GM19463 (cell line): ENCODE data around the gene C16orf82.
"Not testable (repeated sequence)": the region's sequence is repeated elsewhere in the genome, so short reads cannot be mapped to it uniquely, and the experiment has no call there.

ENCODE experiments used
- ATAC-seq: cut with Tn5 transposase; IDR thresholded peaks from one replicate; pipeline ENCODE4 v1.9.1; 2021; ENCODE audit warnings: mild to moderate bottlenecking, moderate library complexity; ENCODE audit not compliant: unreplicated experiment

Gene C16orf82

DNA sequence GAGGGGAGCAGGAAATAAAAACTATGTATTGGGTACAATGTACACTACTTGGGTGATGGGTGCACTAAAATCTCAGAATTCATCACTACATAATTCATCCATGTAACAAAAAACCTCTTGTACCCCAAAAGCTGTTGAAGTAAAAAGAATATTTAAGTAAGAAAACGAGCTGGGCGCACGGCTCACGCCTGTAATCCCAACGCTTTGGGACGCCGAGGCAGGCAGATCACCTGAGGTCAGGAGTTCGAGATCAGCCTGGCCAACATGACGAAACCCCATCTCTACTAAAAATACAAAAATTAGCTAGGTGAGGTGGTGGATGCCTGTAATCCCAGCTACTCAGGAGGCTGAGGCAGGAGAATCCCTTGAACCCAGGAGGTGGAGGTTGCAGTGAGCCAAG, 19.3 kb downstream of the C16orf82 start:
- ATAC-seq = not testable (repeated sequence)

DNA sequence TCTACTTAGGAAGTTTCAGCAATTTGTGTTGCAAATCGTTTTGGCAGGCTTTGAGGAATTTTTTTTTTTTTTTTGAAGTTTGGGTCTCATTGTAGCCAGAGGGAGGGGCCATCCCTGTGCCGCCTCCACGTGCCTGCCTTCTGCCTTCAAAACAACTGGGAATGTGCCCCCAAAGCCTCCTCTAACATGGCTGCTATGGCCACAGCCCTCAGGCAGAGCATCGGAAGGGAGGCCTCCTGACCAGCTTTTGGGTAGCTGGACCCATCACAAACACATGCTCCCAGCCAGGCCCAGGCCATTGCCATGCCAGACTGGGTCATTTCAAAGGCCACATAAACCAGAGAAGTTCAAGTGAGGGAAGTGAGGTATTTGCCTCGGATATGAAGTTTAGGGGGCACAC, 21.5 kb downstream of the C16orf82 start:
- no peak for ATAC-seq

DNA sequence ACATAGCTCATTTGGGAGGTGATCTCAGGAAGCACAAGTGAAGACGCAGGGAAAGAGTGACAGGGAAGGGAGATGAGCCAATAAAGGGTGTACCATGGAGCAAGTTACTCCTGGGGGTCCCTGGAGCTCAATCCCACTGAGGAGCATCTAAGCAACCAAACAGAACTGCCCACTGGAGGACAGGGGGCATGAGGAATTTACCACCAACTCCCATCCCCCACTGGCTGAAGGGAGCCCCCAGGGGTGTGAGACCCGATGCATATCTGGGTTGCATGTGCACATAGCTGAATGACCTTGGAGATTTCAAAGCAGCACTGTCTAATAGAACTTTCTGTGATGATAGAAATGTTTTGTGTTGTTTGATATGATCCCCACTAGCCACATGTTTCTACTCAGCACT, 29.6 kb downstream of the C16orf82 start:
- no peak for ATAC-seq

DNA sequence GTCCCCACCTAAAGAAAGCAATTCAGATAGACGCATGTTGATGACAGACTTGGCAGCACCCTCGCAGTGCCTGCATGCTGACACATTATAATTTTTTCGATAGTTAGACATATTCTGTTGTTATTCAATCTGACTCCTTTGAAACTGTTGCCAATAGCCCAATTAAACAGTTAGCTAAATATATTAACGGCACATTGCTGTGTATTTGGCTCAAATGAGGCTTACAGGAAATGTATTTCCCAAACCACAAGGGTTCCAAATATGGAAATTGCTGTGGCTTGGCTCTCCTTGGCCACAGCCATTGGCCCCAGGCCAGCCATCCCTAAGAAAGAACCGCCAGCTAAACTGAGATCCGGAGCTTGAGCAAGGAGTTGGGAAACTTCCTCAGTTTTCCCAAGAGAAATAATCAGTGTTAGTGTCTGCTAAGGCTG, 31.1 kb downstream of the C16orf82 start:
- no peak for ATAC-seq

DNA sequence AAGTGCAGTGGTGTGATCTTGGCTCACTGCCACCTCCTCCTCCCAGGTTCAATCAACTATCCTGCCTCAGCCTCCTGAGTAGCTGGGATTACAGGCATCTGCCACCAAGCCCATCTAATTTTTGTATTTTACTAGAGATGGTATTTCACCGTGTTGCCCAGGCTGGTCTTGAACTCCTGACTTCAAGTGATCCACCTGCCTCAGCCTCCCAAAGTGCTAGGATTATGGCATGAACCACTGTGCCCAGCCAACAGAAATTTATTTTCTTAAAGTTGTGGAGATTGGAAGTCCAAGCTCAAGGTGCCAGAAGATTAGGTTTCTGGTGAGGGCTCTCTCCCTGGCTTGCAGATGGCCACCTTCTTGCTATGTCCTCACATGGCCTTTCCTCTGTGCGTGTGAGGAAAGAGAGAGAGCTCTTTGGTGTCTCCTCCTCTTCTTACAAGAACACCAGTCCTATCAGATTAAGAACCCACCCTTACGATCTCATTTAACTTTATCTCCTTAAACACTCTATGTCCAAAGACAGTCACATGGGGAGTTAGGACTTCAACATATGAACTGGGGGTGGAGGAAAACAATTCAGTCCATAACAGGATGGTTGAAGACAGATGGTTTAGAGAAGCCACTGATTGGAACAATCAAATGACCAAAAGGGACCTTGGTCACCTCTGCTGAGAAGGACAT, 31.8 kb downstream of the C16orf82 start:
- ATAC-seq = no peak

DNA sequence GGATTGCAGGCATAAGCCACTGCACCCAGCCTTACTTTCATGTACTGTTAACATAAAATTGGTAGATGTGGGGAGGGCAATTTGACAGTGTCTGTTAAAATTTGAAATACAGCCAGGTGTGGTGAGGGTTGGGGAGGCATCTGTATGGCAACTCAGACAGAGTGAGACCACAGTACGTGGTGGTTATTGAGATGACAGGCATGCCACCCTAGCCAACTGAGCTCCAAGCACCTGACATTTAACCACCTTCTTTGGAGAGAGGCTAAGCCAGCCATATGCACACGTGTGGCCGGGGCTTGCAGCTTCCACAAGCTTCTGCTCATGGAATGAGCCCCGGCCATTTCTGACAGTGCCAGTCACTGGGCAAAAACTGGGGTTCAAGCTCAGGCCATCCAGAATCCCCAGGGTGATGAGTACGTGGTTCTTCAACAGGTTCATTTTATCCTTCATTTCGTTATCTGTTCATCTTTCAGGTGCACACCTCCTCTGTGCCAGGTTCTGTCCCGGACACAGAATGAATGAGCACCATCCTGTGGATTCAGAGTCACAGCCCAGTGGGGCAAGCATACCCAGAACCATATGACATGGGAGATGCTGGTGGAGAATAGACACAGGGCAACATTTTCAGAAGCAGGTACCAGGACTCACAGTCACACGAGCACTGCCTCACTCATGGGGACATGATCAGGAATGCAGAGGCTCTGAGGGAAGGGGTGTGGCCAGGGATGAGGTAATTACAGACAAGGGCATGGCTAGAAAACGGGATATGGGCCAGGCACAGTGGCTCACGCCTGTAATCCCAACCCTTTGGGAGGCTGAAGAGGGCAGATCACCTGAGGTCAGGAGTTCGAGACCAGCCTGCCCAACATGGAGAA, 36.2 kb downstream of the C16orf82 start:
- no peak for ATAC-seq

DNA sequence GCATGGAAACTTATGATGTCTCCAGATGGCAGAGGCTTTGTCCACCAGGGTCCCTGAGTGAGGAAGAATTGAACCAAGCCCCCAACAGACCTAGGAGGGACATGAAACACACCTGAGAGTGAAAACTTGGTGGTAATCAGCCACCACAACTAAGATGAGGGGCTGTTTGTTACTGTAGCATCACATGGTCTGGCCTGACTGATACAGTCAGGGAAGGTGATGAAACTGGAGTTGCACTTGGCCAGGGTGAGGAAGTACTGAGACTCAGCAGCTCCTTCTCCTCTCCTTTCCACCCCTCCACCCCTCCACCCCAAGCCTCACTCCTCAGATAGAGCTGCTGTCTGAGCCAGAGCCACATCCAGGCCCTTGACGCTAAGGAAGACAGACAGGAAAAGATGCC, 37.2 kb downstream of the C16orf82 start:
- ATAC-seq = no peak

DNA sequence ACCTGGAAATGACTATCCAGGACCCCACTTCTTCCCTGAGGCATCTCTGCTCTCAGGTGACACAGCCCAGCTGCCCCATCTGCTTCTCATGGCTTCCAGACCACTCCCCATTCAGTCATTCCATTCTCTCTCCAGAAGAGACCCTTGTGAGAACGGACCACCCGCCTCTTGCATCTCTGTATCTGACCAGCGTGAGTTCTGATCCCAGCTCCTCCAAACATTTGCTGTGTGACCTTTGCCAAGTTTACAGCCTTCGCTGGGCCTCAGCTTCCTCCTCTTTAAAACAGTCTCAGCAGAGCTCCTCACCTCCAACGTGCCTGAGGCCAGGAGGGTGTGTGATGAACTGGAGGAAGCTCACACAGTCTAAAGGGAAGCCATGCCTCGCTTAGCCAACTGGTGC, 39.6 kb downstream of the C16orf82 start:
- ATAC-seq = no peak

DNA sequence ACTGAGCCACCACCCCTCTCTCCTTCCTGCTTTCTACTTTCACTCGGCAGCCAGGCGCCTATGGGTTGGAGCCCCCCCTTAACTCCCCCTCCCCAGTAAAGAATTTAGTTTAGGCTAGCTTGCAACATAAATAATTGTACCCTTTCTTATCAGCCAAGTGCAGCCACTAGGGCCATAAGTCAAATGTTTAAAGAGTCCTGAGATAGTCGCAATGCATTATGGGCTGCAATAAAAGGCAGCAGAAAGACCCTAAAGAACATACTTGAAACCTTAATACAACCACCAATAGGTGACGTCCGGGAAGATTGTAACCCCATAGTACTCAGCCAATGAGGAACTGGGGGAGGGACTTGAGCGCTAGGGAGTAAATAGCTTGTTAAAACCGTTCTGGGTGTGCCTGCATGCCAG, 40.5 kb downstream of the C16orf82 start:
- ATAC-seq = no peak

DNA sequence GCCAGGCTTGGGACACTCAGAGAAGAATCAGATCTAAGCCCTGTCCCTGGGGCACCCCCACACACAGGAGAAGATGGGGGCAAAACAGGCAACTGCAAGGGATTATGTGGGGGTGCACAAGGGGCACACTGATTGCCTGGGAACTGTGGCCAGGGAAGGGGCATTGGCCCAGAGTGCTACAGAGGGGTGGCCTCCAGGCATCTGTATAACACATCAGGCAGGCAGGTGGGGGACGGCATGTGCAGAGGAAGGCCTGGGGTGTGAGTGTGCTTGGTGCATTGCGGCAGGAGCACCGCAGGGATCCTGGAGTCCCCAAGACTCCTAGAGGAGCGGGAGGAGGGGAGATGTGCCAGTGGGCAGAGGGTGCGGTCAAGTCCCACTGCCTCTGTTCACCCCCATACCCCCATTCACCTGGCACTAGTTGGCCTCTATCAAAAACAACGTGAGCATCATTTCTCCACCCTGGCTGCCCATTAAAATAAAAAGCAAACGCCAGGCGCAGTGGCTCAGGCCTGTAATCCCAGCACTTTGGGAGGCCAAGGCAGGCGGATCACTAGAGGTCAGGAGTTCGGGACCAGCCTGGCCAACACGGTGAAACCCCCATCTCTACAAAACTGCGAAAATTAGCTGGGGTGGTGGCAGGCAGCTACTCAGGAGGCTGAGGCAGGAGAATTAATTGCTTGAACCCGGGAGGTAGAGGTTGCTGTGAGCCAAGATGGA, 41.5 kb downstream of the C16orf82 start:
- ATAC-seq = no peak

DNA sequence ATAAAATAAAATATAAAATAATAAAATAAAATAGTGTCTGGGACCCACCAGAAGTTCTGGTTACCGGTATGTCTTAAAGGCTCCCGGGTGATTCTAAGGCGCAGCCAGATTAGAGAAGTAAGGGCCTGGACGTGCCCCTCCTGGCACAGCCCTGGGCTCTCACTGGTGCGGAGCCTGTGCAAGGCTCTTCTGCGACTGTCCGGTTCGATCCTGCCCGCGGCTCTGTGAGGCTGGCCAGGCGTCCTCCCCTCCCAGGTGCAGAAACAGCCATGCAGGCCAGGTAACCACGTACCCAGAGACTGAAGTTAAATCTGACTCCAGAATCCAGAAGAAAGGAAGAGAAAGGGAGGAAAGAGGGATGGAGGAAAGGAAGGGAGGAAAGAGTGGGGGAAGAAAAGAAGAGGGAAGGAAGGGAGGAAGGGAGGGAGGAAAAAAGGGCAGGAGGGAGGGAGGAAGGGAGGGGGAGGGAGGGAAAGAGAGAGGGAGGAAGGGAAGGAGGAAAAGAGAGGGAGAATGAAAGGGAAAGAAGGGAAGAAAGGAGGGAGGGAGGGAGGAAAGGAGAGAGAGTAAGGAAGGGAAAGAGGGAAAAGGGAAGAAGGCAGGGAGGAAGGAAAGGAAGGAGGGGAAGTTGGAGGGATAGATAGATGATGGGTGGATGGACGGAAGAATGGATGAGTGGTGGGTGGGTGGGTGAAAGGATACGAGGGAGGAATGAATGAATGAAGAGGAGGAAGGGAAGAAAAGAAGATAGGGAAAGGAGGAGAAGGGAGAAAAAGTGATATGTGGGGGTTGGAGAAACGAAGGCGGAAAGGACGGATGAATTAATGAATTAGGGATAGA, 42.3 kb downstream of the C16orf82 start:
- no peak for ATAC-seq

DNA sequence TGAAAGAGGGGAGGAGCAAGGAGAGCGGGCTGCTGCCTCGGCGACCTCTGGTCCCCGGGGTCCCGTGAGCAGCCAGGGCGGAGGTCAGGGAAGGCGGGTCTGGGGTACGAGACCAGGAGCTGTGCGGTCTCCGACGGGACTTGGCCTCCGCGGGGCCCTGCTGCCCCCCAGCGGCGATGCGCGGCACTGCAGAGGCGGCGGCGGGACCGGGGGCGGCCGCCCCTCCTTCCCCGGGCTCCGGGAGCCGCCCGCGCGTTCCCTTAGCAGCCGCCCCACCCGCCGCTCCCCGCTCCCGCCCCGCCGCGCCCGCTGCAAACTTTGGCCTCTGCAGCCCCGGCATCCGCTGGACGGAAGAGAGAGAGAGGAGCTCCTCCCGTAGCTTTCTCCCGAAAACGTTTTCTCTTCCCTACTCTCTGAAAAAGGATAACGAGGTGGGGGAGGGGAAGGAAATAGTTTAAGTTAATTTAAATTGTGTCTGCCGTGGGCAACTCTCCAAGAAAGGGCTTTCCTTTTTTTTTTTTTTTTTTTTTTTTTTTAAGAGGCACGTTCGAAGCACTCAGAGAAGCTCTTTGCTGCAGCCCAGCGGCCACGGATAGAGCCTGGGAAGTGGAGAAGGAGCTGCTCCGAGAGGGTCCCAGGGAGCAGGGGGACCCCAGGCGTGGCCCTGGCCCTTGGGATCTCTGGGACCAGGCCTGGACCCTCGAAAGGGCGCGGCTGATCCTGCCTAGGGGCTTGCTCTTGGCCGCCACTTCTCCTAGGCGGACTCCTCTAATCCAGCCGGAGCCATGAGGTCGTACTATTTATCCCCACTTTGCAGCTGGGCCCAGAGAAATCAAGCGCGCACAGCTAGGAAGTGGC, 43.2 kb downstream of the C16orf82 start:
- ATAC-seq = peak; percentile 63

DNA sequence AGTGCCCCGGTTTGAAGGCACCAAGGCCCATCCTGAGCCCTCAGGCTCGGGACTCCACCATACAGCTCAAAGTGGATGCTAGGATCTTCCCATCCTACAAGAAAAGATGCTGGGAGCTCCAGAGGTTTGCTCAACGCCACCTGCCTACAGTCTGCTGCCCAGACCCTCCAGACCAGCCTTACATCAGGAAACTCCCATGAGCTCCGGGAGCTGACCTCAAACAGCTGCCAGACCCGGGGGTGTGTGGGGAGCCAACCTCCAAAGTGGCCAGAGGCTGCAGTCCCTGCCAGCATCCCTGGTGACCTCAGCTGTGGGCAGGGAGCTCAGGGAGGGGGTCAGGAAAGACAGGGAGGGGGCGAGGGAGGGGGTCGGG, 43.8 kb downstream of the C16orf82 start:
- no peak for ATAC-seq

DNA sequence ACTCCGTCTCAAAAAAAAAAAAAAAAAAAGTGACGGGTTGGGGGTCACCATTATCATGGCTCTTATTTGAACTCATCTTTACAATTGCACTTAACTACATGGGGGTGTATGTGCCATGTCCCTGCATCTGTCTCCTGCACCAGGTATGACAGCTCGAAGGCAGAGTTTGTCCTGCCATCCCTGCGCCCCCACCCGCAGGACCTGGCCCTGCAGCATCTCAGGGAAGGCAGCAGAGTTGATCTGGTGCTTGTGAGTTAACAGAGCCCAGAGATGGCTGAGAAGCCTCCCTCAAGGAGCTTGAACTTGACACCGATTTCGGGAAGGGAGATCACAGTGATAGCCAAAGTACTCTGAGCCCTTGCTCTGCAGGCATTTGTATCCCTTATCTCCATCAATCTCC, 44.8 kb downstream of the C16orf82 start:
- ATAC-seq = no peak

DNA sequence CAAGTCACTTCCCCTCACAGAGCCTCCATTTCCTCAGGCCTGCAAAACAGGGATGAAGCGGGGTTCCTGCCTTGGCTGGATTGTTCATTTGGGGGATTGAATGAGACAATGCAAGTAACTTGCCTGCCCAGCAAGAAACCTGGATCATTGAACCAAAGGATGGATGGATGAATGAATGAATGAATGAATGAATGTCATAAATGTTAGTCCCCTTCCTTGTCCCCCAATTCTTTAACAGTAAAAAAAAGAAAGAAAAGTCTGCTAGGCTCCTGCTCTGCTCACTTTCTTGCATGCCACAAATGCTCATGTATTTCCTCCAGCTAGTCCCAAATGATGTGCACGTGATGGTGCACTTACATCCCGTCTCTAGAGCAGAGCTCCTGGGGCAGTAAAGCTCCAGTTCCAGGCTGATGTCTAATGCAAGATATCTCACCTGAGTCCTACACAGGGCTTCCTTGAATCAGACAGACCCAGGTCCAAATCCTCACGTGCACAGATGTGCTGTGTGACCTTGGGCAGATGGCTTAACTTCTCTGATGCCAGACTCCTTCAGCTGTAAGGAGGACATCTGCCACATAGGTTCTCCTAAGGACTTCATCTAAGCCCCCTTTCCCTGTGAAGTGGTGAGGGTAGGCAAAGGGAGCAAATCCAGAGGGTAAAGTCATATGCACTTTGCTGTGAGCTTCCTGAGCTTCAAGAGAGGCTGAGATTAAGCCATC, 45.5 kb downstream of the C16orf82 start:
- ATAC-seq = no peak

DNA sequence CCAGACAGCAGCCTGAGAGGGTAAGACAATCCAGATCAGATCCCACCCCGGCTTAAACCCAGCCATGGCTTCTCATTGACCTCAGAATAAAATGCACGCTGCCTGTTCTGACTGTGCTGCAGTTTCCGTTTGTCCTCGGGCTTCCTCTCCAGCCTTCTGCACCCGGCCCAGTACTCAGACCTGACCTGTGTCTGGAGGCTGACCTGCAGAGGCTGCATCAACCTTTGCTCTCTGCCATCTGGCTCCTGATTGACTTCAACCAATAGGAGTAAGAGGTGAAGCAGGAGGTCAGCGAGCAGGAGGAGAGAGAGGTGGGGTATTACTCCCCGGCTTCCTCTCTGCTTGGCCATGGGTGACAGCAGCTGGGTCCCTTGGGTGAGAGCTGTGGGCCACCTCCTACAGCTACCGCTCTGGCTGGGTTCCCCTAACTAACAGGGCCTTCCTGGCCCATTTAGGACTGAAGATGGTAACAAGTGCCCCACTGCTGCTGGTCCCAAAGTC, 46.7 kb downstream of the C16orf82 start:
- ATAC-seq = no peak

DNA sequence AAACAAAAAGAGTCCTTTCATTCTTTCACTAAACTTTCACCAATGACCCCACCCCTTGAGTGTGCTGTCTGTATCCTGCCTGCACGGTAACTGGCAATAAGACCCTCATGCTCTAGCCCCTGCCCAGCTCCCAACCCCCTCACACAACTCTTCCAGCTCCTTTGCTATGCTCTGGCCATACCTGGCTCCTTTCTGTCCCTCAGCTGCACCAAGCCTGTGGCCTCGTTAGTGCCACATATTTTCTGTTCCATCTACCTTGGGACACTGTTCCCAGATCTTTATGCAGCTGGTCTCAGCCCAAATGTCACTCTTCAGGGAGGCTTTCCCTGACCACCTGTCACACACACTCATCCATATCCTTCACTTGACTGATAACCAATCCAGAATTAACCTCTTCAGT, 47.3 kb downstream of the C16orf82 start:
- no peak for ATAC-seq

DNA sequence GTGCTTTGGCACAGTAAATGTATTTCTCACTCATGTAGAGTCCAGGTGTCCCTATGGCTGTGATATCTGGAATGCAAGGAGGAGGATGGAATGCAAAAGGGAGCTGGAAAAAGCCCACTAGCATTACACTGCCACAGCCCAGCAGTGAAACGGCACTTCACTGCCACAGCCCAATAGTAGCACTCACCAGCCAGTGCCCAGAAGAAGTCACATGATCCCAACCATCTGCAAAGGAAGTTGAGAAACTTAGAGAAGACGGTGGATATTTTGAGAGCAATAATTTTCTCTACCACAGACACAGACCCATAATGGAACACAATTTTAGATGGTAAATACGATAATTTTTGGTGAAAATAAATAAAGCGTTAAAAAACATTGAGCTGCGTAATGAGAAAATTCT, 51.8 kb downstream of the C16orf82 start:
- no peak for ATAC-seq
